GM10847 (cell line): ENCODE results near the gene CENPV.

ENCODE experiments used
- POLR2A ChIP-seq: IDR thresholded peaks from 2 replicates; pipeline ENCODE4 v1.6.1; 2011; ENCODE audit not compliant: insufficient read length; ENCODE audit errors: extremely low read depth

CENPV gene

GRCh38 chr17:16364625-16365024 is 11.4 kb upstream of the CENPV start:
- TF ChIP-seq POLR2A: no peak

GRCh38 chr17:16363749-16364536 is 10.7 kb upstream of the CENPV start:
- TF ChIP-seq POLR2A: no peak

- TF ChIP-seq POLR2A: no peak
Observed at GRCh38 chr17:16361874-16362273, 8.6 kb upstream of the CENPV start.

GRCh38 chr17:16358394-16358793 is 5.1 kb upstream of the CENPV start:
- TF ChIP-seq POLR2A: no peak

GRCh38 chr17:16354585-16354984 is 1.3 kb upstream of the CENPV start:
- no peak for TF ChIP-seq POLR2A

- no peak for TF ChIP-seq POLR2A
Observed at GRCh38 chr17:16352667-16353316, 477 bp downstream of the CENPV start.

GRCh38 chr17:16352303-16352666 is 984 bp downstream of the CENPV start:
- TF ChIP-seq POLR2A: no peak

GRCh38 chr17:16351831-16352230 is 1.4 kb downstream of the CENPV start:
- TF ChIP-seq POLR2A: no peak

GRCh38 chr17:16349431-16349830 is 3.8 kb downstream of the CENPV start:
- no peak for TF ChIP-seq POLR2A

GRCh38 chr17:16348586-16348985 is 4.7 kb downstream of the CENPV start:
- TF ChIP-seq POLR2A: no peak

GRCh38 chr17:16346721-16347271 is 6.5 kb downstream of the CENPV start:
- no peak for TF ChIP-seq POLR2A

- no peak for TF ChIP-seq POLR2A
Observed at GRCh38 chr17:16345565-16345964, 7.7 kb downstream of the CENPV start.

- no peak for TF ChIP-seq POLR2A
Observed at GRCh38 chr17:16343569-16343968, 9.7 kb downstream of the CENPV start.

- TF ChIP-seq POLR2A: no peak
Observed at GRCh38 chr17:16342979-16343378, 10.3 kb downstream of the CENPV start.

GRCh38 chr17:16339959-16340358 is 13.3 kb downstream of the CENPV start:
- no peak for TF ChIP-seq POLR2A

GRCh38 chr17:16339402-16339801 is 13.9 kb downstream of the CENPV start:
- TF ChIP-seq POLR2A: no peak

- TF ChIP-seq POLR2A: no peak
Observed at GRCh38 chr17:16338391-16338790, 14.9 kb downstream of the CENPV start.
